SK-N-SH treated with all-trans-retinoic acid at 6 μM for 48 hours (cell line): Measurements from ENCODE around the gene OLFML3.
A peak's percentile ranks its signal among the peaks of the same experiment; 100 is the strongest.
"Not testable (repeated sequence)": the region's sequence is repeated elsewhere in the genome, so short reads cannot be mapped to it uniquely, and the experiment has no call there.

Experiments used
- ATAC-seq: fragments of 200-7000 bp; cut with Tn5 transposase; 3 replicates; pipeline ENCODE4 v1.9.1; 2020; ENCODE audit warnings: mild to moderate bottlenecking, moderate library complexity
- ARNTL ChIP-seq: fragments of 450-650 bp; formaldehyde crosslinking; IDR thresholded peaks from 2 replicates; pipeline ENCODE4 v1.5.0; 2020; ENCODE audit warnings: low read depth, mild to moderate bottlenecking, moderate library complexity, borderline replicate concordance
- BACH2 ChIP-seq: fragments of 250-450 bp; sonication (Bioruptor Pico); IDR thresholded peaks from 2 replicates; pipeline ENCODE4 v1.9.0; 2021; ENCODE audit warnings: mild to moderate bottlenecking, borderline replicate concordance
- CREB5 ChIP-seq: fragments of 250-450 bp; sonication (Bioruptor Pico); IDR thresholded peaks from 2 replicates; pipeline ENCODE4 v1.5.1; 2020; ENCODE audit warnings: low read depth, mild to moderate bottlenecking, moderate library complexity
- CSDC2 ChIP-seq: fragments of 250-450 bp; sonication (Bioruptor Pico); IDR thresholded peaks from 2 replicates; pipeline ENCODE4 v1.5.0; 2020; ENCODE audit warnings: mild to moderate bottlenecking, moderate library complexity
- CSRNP3 ChIP-seq: fragments of 250-450 bp; sonication (Bioruptor Pico); IDR thresholded peaks from 2 replicates; pipeline ENCODE4 v1.5.1; 2021; ENCODE audit warnings: mild to moderate bottlenecking, moderate library complexity
- ESRRG ChIP-seq: fragments of 250-450 bp; sonication (Bioruptor Pico); IDR thresholded peaks from 2 replicates; pipeline ENCODE4 v1.6.1; 2021; ENCODE audit warnings: mild to moderate bottlenecking
- GLIS3 ChIP-seq: fragments of 250-450 bp; sonication (Bioruptor Pico); IDR thresholded peaks from 2 replicates; pipeline ENCODE4 v1.5.0; 2020; ENCODE audit warnings: mild to moderate bottlenecking, moderate library complexity
- ISL1 ChIP-seq: fragments of 250-450 bp; sonication (Bioruptor Pico); IDR thresholded peaks from 2 replicates; pipeline ENCODE4 v2.1.2; 2022; ENCODE audit warnings: mild to moderate bottlenecking, moderate library complexity
- POU6F1 ChIP-seq: fragments of 250-450 bp; sonication (Bioruptor Pico); IDR thresholded peaks from 2 replicates; pipeline ENCODE4 v1.8.0; 2021; ENCODE audit warnings: low read depth, mild to moderate bottlenecking, moderate library complexity, borderline replicate concordance
- PPARA ChIP-seq: fragments of 250-450 bp; sonication (Bioruptor Pico); IDR thresholded peaks from 2 replicates; pipeline ENCODE4 v1.5.0; 2020; ENCODE audit warnings: mild to moderate bottlenecking, borderline replicate concordance
- SNAI2 ChIP-seq: fragments of 250-450 bp; sonication (Bioruptor Pico); IDR thresholded peaks from 2 replicates; pipeline ENCODE4 v1.5.0; 2020; ENCODE audit warnings: mild to moderate bottlenecking, moderate library complexity
- TCF4 ChIP-seq: fragments of 250-450 bp; sonication (Bioruptor Pico); IDR thresholded peaks from 2 replicates; pipeline ENCODE4 v1.8.0; 2021; ENCODE audit warnings: mild to moderate bottlenecking, moderate library complexity, borderline replicate concordance
- TOX ChIP-seq: fragments of 250-450 bp; sonication (Bioruptor Pico); IDR thresholded peaks from 2 replicates; pipeline ENCODE4 v1.8.0; 2021; ENCODE audit warnings: mild to moderate bottlenecking, moderate library complexity, borderline replicate concordance
- TSHZ2 ChIP-seq: fragments of 250-450 bp; sonication (Bioruptor Pico); IDR thresholded peaks from 2 replicates; pipeline ENCODE4 v1.5.0; 2020; ENCODE audit warnings: mild to moderate bottlenecking, moderate library complexity
- ZFP3 ChIP-seq: fragments of 250-450 bp; sonication (Bioruptor Pico); IDR thresholded peaks from 2 replicates; pipeline ENCODE4 v1.5.0; 2020; ENCODE audit warnings: mild to moderate bottlenecking, moderate library complexity
- ZFP30 ChIP-seq: fragments of 450-650 bp; formaldehyde crosslinking; IDR thresholded peaks from 2 replicates; pipeline ENCODE4 v1.5.0; 2022; ENCODE audit warnings: mild to moderate bottlenecking, moderate library complexity
- ZNF565 ChIP-seq: fragments of 450-650 bp; formaldehyde crosslinking; conservative IDR thresholded peaks from 2 replicates; pipeline ENCODE4 v1.5.0; 2020; ENCODE audit warnings: low read depth, mild to moderate bottlenecking, moderate library complexity
- ZNF70 ChIP-seq: fragments of 450-650 bp; formaldehyde crosslinking; IDR thresholded peaks from 2 replicates; pipeline ENCODE4 v1.5.0; 2020; ENCODE audit warnings: mild to moderate bottlenecking, moderate library complexity
- ZNF8 ChIP-seq: fragments of 450-650 bp; formaldehyde crosslinking; IDR thresholded peaks from 2 replicates; pipeline ENCODE4 v1.5.0; 2020; ENCODE audit warnings: mild to moderate bottlenecking, moderate library complexity

OLFML3 gene

GRCh38 chr1:113946112-113946511 lies 33.2 kb upstream of the OLFML3 start (continued):
- TF ChIP-seq TSHZ2 (no peak), CSDC2 (CRISPR knock-in tag) (no peak), GLIS3 (CRISPR knock-in tag) (no peak), ZFP3 (CRISPR knock-in tag) (no peak), ZFP30 (CRISPR knock-in tag) (no peak), TOX (no peak), TCF4 (no peak)
- TF ChIP-seq, all 23 proteins: peak for 0

GRCh38 chr1:113946678-113947387 lies 32.4 kb upstream of the OLFML3 start:
- TF ChIP-seq ARNTL (CRISPR knock-in tag): no peak
- TF ChIP-seq GLIS3 (CRISPR knock-in tag): no peak
- TF ChIP-seq ZNF70 (CRISPR knock-in tag): no peak
- no peak for TF ChIP-seq ESRRG
- no peak for TF ChIP-seq ISL1 (CRISPR knock-in tag)
- TF ChIP-seq CSRNP3 (CRISPR knock-in tag): no peak
- TF ChIP-seq POU6F1: no peak
- no peak for TF ChIP-seq SNAI2 (CRISPR knock-in tag)
- no peak for TF ChIP-seq TOX
- TF ChIP-seq BACH2 (CRISPR knock-in tag): no peak
- TF ChIP-seq ZNF8: no peak
- TF ChIP-seq ZFP30 (CRISPR knock-in tag): no peak
- no peak for TF ChIP-seq PPARA (CRISPR knock-in tag)
- no peak for TF ChIP-seq ZNF565 (CRISPR knock-in tag)

GRCh38 chr1:113947388-113948107 lies 31.7 kb upstream of the OLFML3 start:
- TF ChIP-seq CREB5 (no peak), CSRNP3 (CRISPR knock-in tag) (no peak), ISL1 (CRISPR knock-in tag) (peak; percentile 6; the same call in 1 of the 2 replicates), ZFP3 (CRISPR knock-in tag) (no peak), ZNF565 (CRISPR knock-in tag) (no peak)
- peak; percentile 33 for ATAC-seq

More at GRCh38 chr1:113946678-113947387, 32.4 kb upstream of the OLFML3 start:
- peak; percentile 71 for ATAC-seq

- ATAC-seq: not testable (repeated sequence)
Observed at GRCh38 chr1:113948151-113948550, 31.1 kb upstream of the OLFML3 start.
